22Rv1 (cell line): ENCODE measurements around the gene ABCC4.

Source experiments
- ZFX ChIP-seq: fragments of 450-650 bp; IDR thresholded peaks from 2 replicates; pipeline ENCODE4 v1.6.1; 2017; ENCODE audit warnings: antibody characterized with exemption, borderline replicate concordance
- TF ChIP-seq, protein P1 (sequence below): fragments of 450-650 bp; IDR thresholded peaks from 2 replicates; pipeline ENCODE4 v1.5.1; 2017; ENCODE audit warnings: mild to moderate bottlenecking

DNA sequence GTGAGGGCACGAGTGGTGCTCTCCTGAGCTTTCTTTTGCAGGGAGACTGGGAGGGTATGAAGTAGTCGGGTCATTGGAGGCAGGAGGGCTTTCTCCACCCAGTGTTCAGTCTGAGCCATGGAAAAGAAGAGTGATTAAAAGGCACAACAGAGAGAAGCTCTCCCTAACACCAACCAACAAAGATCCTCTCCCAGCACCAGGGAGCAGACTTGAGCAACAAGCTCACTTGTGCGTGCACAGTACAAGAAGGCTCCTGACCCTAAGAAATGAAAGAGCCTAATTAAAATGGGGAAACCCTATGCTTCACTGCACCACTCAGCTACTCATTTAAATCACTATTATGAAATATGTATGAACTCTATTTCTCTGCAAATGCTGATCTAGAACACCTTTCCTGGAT lies 312.6 kb downstream of the ABCC4 start:
- TF ChIP-seq, protein P1, sequence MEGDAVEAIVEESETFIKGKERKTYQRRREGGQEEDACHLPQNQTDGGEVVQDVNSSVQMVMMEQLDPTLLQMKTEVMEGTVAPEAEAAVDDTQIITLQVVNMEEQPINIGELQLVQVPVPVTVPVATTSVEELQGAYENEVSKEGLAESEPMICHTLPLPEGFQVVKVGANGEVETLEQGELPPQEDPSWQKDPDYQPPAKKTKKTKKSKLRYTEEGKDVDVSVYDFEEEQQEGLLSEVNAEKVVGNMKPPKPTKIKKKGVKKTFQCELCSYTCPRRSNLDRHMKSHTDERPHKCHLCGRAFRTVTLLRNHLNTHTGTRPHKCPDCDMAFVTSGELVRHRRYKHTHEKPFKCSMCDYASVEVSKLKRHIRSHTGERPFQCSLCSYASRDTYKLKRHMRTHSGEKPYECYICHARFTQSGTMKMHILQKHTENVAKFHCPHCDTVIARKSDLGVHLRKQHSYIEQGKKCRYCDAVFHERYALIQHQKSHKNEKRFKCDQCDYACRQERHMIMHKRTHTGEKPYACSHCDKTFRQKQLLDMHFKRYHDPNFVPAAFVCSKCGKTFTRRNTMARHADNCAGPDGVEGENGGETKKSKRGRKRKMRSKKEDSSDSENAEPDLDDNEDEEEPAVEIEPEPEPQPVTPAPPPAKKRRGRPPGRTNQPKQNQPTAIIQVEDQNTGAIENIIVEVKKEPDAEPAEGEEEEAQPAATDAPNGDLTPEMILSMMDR = no peak
- TF ChIP-seq ZFX = no peak
